Activated naive CD8-positive, alpha-beta T cell treated with anti-CD3 and anti-CD28 coated beads, Interleukin-2, amount 10 ng/mL, durations not matched to agents 7 days and 5 days (primary cell): ENCODE measurements around the gene MAP4K3. TPM values are rescaled to one million over a fixed set of nuclear protein-coding genes. Genes with fewer than 3 reads are reported as not detected.

Experiments used
- ATAC-seq: fragments of 150-1000 bp; cut with Tn5 transposase; one replicate; pipeline ENCODE4 v1.10.0; 2021; ENCODE audit warnings: low read depth, moderate library complexity
- POLR2A ChIA-PET: fragments of 350-600 bp; sonication (Branson Sonifier 250); formaldehyde crosslinking; loops from one replicate; lab custom pipeline; 2021; ENCODE audit warnings: antibody characterized with exemption; lab: Charles Lee
- DNase-seq: peaks from one replicate; pipeline ENCODE4 v3.0.0; 2021
- H3K27ac Mint-ChIP-seq: one replicate; pipeline ENCODE4 v1.8.0; 2022; ENCODE audit warnings: mild to moderate bottlenecking, mixed read lengths
- H3K27me3 Mint-ChIP-seq: one replicate; pipeline ENCODE4 v1.8.0; 2022; ENCODE audit warnings: mild to moderate bottlenecking, moderate library complexity, mixed read lengths
- H3K36me3 Mint-ChIP-seq: one replicate; pipeline ENCODE4 v1.8.0; 2021; ENCODE audit warnings: mild to moderate bottlenecking, mixed read lengths
- H3K4me1 Mint-ChIP-seq: one replicate; pipeline ENCODE4 v1.8.0; 2021; ENCODE audit warnings: mixed read lengths
- H3K4me3 Mint-ChIP-seq: one replicate; pipeline ENCODE4 v1.8.0; 2022; ENCODE audit warnings: mild to moderate bottlenecking, moderate library complexity, mixed read lengths
- H3K9me3 Mint-ChIP-seq: one replicate; pipeline ENCODE4 v1.8.0; 2021; ENCODE audit warnings: mixed read lengths
- total RNA-seq, 2 experiments: library from RNA; stranded (reverse); gene quantifications; one replicate each; pipeline ENCODE4 v1.2.3, GENCODE V29; 2021

Gene MAP4K3
- total RNA-seq, 2 experiments from 2014 or later, result 12.1 to 13.7 TPM

DNA sequence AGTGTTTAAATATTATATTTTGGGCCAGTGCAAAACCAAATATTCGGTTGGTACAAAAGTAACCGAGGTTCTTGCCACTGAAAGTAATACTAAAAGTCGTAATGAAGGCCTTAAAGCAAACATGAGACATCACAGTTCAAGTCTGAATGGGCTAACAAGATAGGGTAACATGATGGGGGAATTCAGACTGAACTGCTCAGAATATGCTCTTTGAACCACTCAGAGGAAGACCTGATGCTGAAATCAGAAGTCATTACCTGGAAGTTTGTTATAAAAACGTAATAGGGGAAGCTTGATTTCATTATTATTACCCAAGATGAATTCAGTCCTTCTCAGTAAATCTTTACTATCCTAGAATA lies 219.9 kb downstream of the MAP4K3 start:
- peak; percentile 75 for ATAC-seq
- no peak for DNase-seq
- peak overlapping the region; percentile 96 for H3K27ac Mint-ChIP-seq
- H3K27me3 Mint-ChIP-seq, result no peaks in the 10 kb centered on the region
- peaks cover 8% of the 10 kb centered on the region for H3K9me3 Mint-ChIP-seq
- peaks cover 68% of the 10 kb centered on the region for H3K4me1 Mint-ChIP-seq
- POLR2A ChIA-PET, result interaction anchor here (0.7 to 6.1 kb wide), 8 partner anchors 11 to 97 kb away, joined by 3 to 119 read pairs (median 15); partner anchors contain the start of gene SOS1
- peak overlapping the region; percentile 71 for H3K4me3 Mint-ChIP-seq
- H3K36me3 Mint-ChIP-seq, result peaks cover 34% of the 10 kb centered on the region

DNA sequence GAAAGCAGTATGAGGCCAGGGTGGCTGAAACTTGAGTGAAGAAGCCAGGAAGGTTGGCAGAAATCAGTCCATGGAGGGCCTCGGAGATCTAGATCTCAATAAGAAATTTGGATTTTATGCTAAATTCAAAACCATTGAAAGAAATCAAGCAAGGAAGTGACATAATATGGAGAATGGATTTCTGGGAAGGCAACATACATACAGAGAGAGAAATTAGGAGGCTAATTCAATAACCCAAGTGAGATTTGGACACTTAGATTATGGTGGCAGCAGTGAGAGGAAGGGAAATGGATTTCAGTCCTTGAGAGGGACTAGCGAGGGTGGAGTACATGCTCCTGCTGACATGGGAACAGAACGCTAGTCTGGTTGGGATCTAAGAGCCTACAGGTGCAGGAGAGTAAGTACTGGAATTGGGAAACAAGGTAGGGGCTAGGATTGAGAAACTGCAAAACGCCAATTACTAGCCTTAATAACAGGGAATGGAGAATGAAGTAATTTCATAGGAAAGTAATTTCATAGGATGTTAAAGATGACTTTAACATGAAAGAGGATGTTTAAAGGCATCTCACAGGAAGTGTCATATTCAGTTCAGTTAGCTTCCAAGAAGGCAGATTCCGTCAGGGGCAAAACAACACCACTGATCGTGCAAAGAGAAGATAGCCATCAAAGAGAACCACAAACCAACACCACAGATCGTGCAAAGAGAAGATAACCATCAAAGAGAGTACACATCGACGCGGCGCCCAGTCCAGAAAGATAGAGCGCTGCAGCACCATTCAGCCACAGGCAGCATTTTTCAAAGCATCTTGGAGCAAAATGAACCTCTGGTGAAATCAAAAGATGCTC lies 220.5 kb downstream of the MAP4K3 start:
- ATAC-seq, result peak; percentile 88
- Mint-ChIP-seq H3K27me3 (no peaks in the 10 kb centered on the region), H3K4me3 (peak overlapping the region; percentile 71), H3K4me1 (peaks cover 68% of the 10 kb centered on the region), H3K36me3 (peaks cover 30% of the 10 kb centered on the region), H3K27ac (peak overlapping the region; percentile 96), H3K9me3 (peaks cover 4% of the 10 kb centered on the region)
- peak; percentile 73 for DNase-seq
- POLR2A ChIA-PET, result interaction anchor here (0.5 to 6.1 kb wide), 8 partner anchors 11 to 174 kb away, joined by 3 to 119 read pairs (median 13); partner anchors contain the start of gene SOS1

DNA sequence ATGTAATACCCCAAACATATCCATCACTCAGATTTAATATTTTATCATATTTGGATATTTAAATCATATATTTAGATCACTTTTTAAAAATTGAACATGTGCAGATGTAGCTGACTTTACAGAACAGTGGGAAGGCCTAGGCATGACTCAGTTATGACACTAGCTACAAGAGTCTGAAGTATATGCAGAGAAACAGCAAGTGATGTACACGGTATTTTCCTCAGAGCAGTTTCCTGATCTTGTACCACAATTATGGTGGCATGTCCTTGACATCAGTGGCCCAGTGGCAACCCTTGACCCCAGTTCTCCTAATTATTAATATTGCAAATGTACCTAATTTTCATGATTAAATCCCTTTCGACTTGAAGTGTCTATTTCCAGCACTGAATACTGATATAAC lies 221.5 kb downstream of the MAP4K3 start:
- Mint-ChIP-seq H3K9me3 (peaks cover 2% of the 10 kb centered on the region), H3K4me3 (peak overlapping the region; percentile 71), H3K36me3 (peaks cover 33% of the 10 kb centered on the region), H3K27ac (peak overlapping the region; percentile 96), H3K4me1 (peaks cover 72% of the 10 kb centered on the region), H3K27me3 (no peaks in the 10 kb centered on the region)
- ATAC-seq (no peak), DNase-seq (no peak)
- POLR2A ChIA-PET, result interaction anchor here (1.5 to 6.1 kb wide), 3 partner anchors 12 to 96 kb away, joined by 5 to 119 read pairs (median 94); partner anchors contain the start of gene SOS1

DNA sequence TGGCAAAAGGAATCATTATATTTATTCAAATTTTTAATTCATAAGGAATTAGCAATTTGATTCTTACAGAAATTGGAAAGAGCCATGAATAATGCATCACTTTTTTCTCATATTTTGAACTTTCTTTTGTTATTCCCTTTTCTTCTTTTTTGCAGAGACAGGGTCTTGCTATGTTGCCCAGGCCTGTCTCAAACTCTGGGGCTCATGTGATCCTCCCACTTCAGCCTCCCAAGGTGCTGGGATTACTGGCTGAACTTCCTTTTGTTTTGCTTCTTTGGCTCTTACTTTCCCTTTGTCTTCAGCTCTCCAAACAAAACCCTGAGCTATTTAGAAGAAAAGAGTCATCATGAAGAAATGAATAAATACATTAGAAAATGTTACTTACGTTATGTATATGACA lies 224.1 kb downstream of the MAP4K3 start:
- DNase-seq (no peak), ATAC-seq (no peak)
- Mint-ChIP-seq H3K36me3 (peaks cover 30% of the 10 kb centered on the region), H3K27ac (peak overlapping the region; percentile 39), H3K27me3 (no peaks in the 10 kb centered on the region), H3K9me3 (peaks cover 2% of the 10 kb centered on the region), H3K4me3 (no peak overlapping the region), H3K4me1 (peaks cover 56% of the 10 kb centered on the region)
- POLR2A ChIA-PET, result interaction anchor here (1.1 to 5.8 kb wide), 3 partner anchors 85 to 93 kb away, joined by 4 to 33 read pairs (median 5); partner anchors contain the start of gene SOS1

DNA sequence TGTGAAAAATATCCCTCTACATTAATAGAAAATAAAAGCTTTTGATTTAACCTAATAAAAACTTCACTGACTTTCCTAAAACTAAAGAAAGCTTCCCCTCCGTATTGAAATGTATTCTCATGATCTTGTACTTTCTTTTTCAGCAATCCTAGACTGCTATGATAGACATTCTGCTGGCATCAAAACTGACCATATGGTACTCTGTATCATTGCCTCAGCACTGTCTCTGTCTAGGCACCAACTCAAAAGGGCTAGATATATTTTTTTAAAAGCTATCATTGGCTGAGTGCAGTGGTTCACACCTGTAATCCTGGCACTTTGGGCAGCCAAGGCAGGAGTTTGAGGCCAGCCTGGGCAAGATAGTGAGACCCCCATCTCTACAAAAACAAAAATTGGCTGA lies 226.2 kb downstream of the MAP4K3 start:
- Mint-ChIP-seq H3K36me3 (peaks cover 28% of the 10 kb centered on the region), H3K27me3 (no peaks in the 10 kb centered on the region), H3K27ac (peak overlapping the region; percentile 15), H3K4me1 (peaks cover 39% of the 10 kb centered on the region), H3K4me3 (no peak overlapping the region), H3K9me3 (peaks cover 4% of the 10 kb centered on the region)
- ATAC-seq (no peak), DNase-seq (no peak)
- POLR2A ChIA-PET, result interaction anchor here (1.2 to 5.8 kb wide), 3 partner anchors 83 to 91 kb away, joined by 4 to 33 read pairs (median 12); partner anchors contain the start of gene SOS1

DNA sequence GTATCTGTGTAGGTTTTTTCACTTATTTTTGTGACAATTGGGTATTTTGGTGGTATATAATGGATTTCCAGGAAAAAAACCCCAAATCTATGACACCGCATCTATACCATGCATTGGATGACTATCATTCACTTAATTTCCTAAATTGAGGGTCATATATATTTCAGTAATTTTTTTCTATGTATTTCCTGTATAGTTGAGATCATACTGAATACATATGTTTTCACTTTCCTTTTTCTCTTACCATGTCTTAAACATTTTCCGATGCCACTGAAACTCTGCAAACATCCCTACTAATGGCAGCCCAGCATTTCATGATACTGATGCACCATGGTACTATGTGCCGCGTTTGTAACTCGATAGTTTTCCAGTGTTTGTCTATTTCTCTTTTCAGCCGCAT lies 233.7 kb downstream of the MAP4K3 start:
- peaks cover 37% of the 10 kb centered on the region for H3K36me3 Mint-ChIP-seq
- H3K27me3 Mint-ChIP-seq, result no peaks in the 10 kb centered on the region
- H3K27ac Mint-ChIP-seq, result peak overlapping the region; percentile 80
- H3K4me1 Mint-ChIP-seq, result peaks cover 30% of the 10 kb centered on the region
- H3K9me3 Mint-ChIP-seq, result peaks cover 19% of the 10 kb centered on the region
- POLR2A ChIA-PET, result interaction anchor here (1.0 to 2.0 kb wide), 3 partner anchors 9 to 83 kb away, joined by 3 to 5 read pairs (median 5); partner anchors contain the start of gene SOS1
- H3K4me3 Mint-ChIP-seq, result peak overlapping the region; percentile 35
- ATAC-seq (peak; percentile 57), DNase-seq (no peak)

DNA sequence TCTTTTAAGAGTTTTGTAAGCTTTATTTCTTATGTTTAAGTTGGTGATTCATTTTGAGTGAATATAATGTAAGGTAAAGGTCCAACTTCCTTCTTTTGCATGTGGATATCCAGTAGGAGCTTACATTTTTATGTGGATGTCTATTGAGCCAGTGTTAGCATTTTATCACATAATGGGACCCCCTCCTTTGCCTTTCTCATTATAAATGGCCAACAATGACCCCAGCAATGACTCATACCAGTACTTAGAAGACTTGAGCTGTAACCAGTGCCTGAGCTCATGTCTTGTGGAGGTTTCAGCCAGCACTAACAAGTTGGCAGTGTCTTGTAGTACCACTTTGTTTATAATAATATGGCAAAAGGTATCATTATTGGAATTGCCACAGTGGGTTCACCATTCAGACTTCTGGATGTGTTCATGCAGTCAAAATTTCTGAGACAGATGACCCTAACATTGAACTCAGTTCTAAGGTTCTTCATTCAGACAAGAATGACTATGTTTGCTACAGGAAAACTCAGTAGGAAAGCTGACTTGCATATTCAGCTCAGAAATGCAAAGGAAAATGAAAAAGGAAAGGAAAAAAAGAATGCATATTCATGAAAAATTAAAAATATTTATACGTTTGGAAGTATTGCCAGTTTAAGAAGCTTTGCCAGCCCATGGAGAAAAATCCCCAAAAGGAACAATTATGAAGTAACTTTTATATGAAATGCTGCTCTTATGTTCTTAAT lies 234.3 kb downstream of the MAP4K3 start:
- H3K9me3 Mint-ChIP-seq, result peaks cover 22% of the 10 kb centered on the region
- peak overlapping the region; percentile 80 for H3K27ac Mint-ChIP-seq
- no peak for DNase-seq
- peaks cover 40% of the 10 kb centered on the region for H3K36me3 Mint-ChIP-seq
- peaks cover 30% of the 10 kb centered on the region for H3K4me1 Mint-ChIP-seq
- POLR2A ChIA-PET, result interaction anchor here (0.5 to 1.4 kb wide), 4 partner anchors 9 to 86 kb away, joined by 3 to 7 read pairs (median 5); no protein-coding TSS in a partner anchor
- H3K27me3 Mint-ChIP-seq, result no peaks in the 10 kb centered on the region
- peak; percentile 89 for ATAC-seq
- H3K4me3 Mint-ChIP-seq, result peak overlapping the region; percentile 40

Other genes starting within 250 kb of the MAP4K3 start
- 1 to 10 TPM in 1 of 2 experiments, under 1 TPM in 1; 0.50 to 1.2 TPM for gene CDKL4, start 193.3 kb downstream of the MAP4K3 start, total RNA-seq
- gene TMEM178A, start 228.6 kb upstream of the MAP4K3 start, total RNA-seq, result under 1 TPM; 0.17 to 0.23 TPM